KMS-11 (cell line): ENCODE results near the gene NR1H2.

ENCODE experiments used
- H2AFZ ChIP-seq: fragments of 200-600 bp; sonication (generic); 2 replicates; pipeline ENCODE4 v1.6.1; 2016; ENCODE audit warnings: antibody characterized with exemption, mixed run types, low read depth
- H3K27ac ChIP-seq: fragments of 200-600 bp; sonication (generic); 2 replicates; pipeline ENCODE4 v1.6.1; 2016; ENCODE audit warnings: mild to moderate bottlenecking, mixed run types
- H3K27me3 ChIP-seq: fragments of 200-600 bp; sonication (generic); 2 replicates; pipeline ENCODE4 v1.6.1; 2017; ENCODE audit warnings: mild to moderate bottlenecking, low read depth, mixed run types, moderate library complexity; ENCODE audit not compliant: insufficient read depth
- H3K36me3 ChIP-seq: fragments of 200-600 bp; sonication (generic); 2 replicates; pipeline ENCODE4 v1.6.1; 2017; ENCODE audit warnings: mild to moderate bottlenecking, mixed run types; ENCODE audit not compliant: insufficient read depth
- H3K4me1 ChIP-seq: fragments of 200-600 bp; sonication (generic); 2 replicates; pipeline ENCODE4 v1.6.1; 2016; ENCODE audit warnings: mild to moderate bottlenecking, low read depth, mixed run types; ENCODE audit not compliant: poor library complexity, severe bottlenecking
- H3K4me2 ChIP-seq: fragments of 200-600 bp; sonication (generic); 2 replicates; pipeline ENCODE4 v1.7.0; 2016; ENCODE audit warnings: mild to moderate bottlenecking, mixed run types
- H3K4me3 ChIP-seq: fragments of 200-600 bp; sonication (generic); IDR thresholded peaks from 2 replicates; pipeline ENCODE4 v1.6.1; 2017; ENCODE audit warnings: low read depth, low read length, mixed read lengths; ENCODE audit not compliant: insufficient read depth
- H3K79me2 ChIP-seq: fragments of 200-600 bp; sonication (generic); 2 replicates; pipeline ENCODE4 v1.6.1; 2016; ENCODE audit warnings: low read depth, mixed run types; ENCODE audit not compliant: insufficient read depth
- H3K9ac ChIP-seq: fragments of 200-600 bp; sonication (generic); 2 replicates; pipeline ENCODE4 v1.6.1; 2016; ENCODE audit warnings: mild to moderate bottlenecking, mixed run types
- H4K20me1 ChIP-seq: fragments of 200-600 bp; sonication (generic); 2 replicates; pipeline ENCODE4 v1.6.1; 2016; ENCODE audit warnings: mild to moderate bottlenecking, mixed run types; ENCODE audit not compliant: insufficient read depth
- TF ChIP-seq, protein P1 (sequence below): fragments of 200-600 bp; sonication (generic); conservative IDR thresholded peaks from 2 replicates; pipeline ENCODE4 v1.6.1; 2017; ENCODE audit warnings: low read depth, mild to moderate bottlenecking, antibody characterized with exemption, low read length, moderate library complexity, mixed read lengths

NR1H2 gene

DNA sequence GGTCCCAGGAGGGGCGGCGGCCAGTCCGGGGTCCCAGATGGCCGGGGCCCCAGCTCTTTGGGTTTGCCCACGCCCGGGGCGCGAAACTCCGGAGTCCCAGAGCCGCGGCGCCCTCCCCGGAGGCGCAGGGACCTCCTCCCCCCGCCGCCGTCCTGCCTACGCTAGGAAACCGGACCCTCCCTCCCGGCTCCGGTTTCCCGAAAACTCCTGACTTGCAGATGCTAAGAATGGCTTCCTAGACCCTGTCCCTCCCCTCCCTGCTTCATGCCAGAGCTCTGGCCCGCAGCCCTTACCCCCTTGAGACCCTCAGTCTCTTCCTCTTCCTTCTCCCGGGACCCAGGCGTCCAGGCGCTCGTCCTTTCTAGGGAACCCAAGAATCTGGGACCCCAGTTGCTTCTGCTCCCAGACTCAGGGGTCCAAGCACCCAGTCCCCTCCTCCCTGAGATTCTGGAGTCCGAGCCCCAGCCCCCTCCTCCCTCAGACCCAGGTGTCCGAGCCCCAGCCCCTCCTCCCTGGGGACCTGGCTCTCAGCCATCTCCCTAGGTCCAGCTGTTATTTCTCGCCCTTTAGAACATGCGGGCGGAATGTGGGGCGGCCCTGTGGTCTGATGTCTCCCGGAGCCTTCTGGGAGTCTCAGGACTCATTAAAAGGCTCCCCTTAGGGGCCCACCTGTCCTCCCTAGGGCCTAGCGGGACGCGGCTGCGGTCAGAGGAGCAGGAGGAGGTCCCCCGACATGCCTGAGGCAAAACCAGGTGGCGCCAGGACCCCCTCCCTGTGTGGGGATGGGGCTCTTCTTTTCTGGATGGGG, 56.2 kb downstream of the NR1H2 start, which contains the start of gene MYBPC2:
MYBPC2 (plus strand) TSS at position 672 of the 808 bp plus-strand sequence; CDS start at position 734, 62 bp downstream.
- Histone ChIP-seq H3K9ac (peak within 1 kb of the TSS; percentile 25; the same call in 1 of the 2 replicates), H3K4me1 (peaks cover 23% of the 10 kb centered on the region), H4K20me1 (no peaks in the 10 kb centered on the region), H3K27me3 (peaks cover 52% of the 10 kb centered on the region), H3K27ac (no peak within 1 kb of the TSS), H2AFZ (peak within 1 kb of the TSS; percentile 76), H3K4me3 (no peak within 1 kb of the TSS), H3K36me3 (no peaks in the 10 kb centered on the region), H3K4me2 (peak within 1 kb of the TSS; percentile 78), H3K79me2 (no peaks in the 10 kb centered on the region)
- TF ChIP-seq, protein P1, sequence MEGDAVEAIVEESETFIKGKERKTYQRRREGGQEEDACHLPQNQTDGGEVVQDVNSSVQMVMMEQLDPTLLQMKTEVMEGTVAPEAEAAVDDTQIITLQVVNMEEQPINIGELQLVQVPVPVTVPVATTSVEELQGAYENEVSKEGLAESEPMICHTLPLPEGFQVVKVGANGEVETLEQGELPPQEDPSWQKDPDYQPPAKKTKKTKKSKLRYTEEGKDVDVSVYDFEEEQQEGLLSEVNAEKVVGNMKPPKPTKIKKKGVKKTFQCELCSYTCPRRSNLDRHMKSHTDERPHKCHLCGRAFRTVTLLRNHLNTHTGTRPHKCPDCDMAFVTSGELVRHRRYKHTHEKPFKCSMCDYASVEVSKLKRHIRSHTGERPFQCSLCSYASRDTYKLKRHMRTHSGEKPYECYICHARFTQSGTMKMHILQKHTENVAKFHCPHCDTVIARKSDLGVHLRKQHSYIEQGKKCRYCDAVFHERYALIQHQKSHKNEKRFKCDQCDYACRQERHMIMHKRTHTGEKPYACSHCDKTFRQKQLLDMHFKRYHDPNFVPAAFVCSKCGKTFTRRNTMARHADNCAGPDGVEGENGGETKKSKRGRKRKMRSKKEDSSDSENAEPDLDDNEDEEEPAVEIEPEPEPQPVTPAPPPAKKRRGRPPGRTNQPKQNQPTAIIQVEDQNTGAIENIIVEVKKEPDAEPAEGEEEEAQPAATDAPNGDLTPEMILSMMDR: no peak
